HL-60 (cell line): ENCODE data around the gene MED15.

ENCODE experiments used
- GABPA ChIP-seq: IDR thresholded peaks from 2 replicates; pipeline ENCODE4 v1.6.1; 2012; ENCODE audit warnings: low read depth
- POLR2AphosphoS5 ChIP-seq: IDR thresholded peaks from 2 replicates; pipeline ENCODE4 v1.6.1; 2012; ENCODE audit warnings: low read depth
- SPI1 ChIP-seq: IDR thresholded peaks from 2 replicates; pipeline ENCODE4 v1.6.1; 2012; ENCODE audit warnings: low read depth, mild to moderate bottlenecking, borderline replicate concordance
- TF ChIP-seq, protein P1 (sequence below): IDR thresholded peaks from one replicate; pipeline ENCODE4 v1.5.1; 2011; ENCODE audit warnings: low read length, control low read depth, inconsistent platforms; ENCODE audit not compliant: insufficient read depth
- TF ChIP-seq, protein P2 (sequence below): IDR thresholded peaks from 2 replicates; pipeline ENCODE4 v1.6.1; 2012; ENCODE audit warnings: low read depth; ENCODE audit not compliant: insufficient replicate concordance

DNA sequence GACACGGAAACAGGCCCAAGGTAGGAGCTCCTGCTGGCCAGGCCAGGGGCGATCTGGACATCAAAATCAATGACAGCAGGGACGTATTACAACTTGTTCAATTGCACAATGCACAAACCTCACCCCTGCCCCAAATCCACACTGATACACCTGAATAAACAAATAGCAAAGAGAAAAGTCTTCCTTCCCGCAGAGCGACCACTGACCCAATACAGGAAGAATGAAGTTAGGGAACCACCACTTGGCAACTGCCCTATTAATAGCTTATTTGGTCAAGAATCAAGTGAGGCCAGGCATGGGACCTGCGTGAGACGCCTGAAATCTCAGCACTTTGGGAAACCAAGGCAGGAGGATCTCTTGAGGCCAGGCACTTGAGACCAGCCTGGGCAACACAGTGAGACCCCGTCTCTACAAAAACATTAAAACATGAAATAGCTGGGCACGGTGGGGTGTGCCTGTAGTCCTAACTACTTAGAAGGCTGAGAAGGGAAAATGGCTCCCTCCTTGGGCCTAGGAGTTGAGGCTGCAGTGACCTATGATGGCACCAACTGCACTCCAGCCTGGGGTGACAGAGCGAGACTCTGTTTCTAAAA is 109.1 kb downstream of the MED15 start:
- TF ChIP-seq, protein P1, sequence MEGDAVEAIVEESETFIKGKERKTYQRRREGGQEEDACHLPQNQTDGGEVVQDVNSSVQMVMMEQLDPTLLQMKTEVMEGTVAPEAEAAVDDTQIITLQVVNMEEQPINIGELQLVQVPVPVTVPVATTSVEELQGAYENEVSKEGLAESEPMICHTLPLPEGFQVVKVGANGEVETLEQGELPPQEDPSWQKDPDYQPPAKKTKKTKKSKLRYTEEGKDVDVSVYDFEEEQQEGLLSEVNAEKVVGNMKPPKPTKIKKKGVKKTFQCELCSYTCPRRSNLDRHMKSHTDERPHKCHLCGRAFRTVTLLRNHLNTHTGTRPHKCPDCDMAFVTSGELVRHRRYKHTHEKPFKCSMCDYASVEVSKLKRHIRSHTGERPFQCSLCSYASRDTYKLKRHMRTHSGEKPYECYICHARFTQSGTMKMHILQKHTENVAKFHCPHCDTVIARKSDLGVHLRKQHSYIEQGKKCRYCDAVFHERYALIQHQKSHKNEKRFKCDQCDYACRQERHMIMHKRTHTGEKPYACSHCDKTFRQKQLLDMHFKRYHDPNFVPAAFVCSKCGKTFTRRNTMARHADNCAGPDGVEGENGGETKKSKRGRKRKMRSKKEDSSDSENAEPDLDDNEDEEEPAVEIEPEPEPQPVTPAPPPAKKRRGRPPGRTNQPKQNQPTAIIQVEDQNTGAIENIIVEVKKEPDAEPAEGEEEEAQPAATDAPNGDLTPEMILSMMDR = no peak
- TF ChIP-seq POLR2AphosphoS5 (no peak), GABPA (no peak), SPI1 (no peak)
- TF ChIP-seq, protein P2, sequence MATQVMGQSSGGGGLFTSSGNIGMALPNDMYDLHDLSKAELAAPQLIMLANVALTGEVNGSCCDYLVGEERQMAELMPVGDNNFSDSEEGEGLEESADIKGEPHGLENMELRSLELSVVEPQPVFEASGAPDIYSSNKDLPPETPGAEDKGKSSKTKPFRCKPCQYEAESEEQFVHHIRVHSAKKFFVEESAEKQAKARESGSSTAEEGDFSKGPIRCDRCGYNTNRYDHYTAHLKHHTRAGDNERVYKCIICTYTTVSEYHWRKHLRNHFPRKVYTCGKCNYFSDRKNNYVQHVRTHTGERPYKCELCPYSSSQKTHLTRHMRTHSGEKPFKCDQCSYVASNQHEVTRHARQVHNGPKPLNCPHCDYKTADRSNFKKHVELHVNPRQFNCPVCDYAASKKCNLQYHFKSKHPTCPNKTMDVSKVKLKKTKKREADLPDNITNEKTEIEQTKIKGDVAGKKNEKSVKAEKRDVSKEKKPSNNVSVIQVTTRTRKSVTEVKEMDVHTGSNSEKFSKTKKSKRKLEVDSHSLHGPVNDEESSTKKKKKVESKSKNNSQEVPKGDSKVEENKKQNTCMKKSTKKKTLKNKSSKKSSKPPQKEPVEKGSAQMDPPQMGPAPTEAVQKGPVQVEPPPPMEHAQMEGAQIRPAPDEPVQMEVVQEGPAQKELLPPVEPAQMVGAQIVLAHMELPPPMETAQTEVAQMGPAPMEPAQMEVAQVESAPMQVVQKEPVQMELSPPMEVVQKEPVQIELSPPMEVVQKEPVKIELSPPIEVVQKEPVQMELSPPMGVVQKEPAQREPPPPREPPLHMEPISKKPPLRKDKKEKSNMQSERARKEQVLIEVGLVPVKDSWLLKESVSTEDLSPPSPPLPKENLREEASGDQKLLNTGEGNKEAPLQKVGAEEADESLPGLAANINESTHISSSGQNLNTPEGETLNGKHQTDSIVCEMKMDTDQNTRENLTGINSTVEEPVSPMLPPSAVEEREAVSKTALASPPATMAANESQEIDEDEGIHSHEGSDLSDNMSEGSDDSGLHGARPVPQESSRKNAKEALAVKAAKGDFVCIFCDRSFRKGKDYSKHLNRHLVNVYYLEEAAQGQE = no peak
